OCI-LY3 (cell line): ENCODE measurements around the gene STOML2.

Source experiments
- CTCF ChIP-seq: fragments of 200-600, 300-600 bp; sonication (generic); IDR thresholded peaks from 2 replicates; pipeline ENCODE4 v1.5.1; 2014; ENCODE audit warnings: antibody characterized with exemption, low read length, low read depth
- EZH2phosphoT487 ChIP-seq: fragments of 200-600 bp; shearing (Covaris generic); IDR thresholded peaks from 2 replicates; pipeline ENCODE4 v1.6.1; 2018; ENCODE audit warnings: antibody characterized with exemption, mixed run types, low read depth

GRCh38 chr9:35110327-35110761 lies 7.4 kb upstream of the STOML2 start:
- TF ChIP-seq CTCF (no peak), EZH2phosphoT487 (no peak)
